ENCODE results near the gene APOBEC4.
"Not testable (repeated sequence)": the region's sequence is repeated elsewhere in the genome, so short reads cannot be mapped to it uniquely, and the experiment has no call there.

- not testable (repeated sequence) for TF ChIP-seq YY1 (IDR thresholded peaks at IDR 0.05; ENCODE audit: insufficient read depth, insufficient read length); ZNF274 (IDR thresholded peaks at IDR 0.05; ENCODE audit: low read depth, low read length); SUZ12 (IDR thresholded peaks at IDR 0.05; ENCODE audit: extremely low read depth, insufficient read depth, insufficient read length)
Measured at GRCh38 chr1:183612975-183613374, 40.1 kb downstream of the APOBEC4 start.
